ENCODE data around the gene KCNN4.
"Not testable (repeated sequence)": the region's sequence is repeated elsewhere in the genome, so short reads cannot be mapped to it uniquely, and the experiment has no call there.

The KCNN4 gene

DNA sequence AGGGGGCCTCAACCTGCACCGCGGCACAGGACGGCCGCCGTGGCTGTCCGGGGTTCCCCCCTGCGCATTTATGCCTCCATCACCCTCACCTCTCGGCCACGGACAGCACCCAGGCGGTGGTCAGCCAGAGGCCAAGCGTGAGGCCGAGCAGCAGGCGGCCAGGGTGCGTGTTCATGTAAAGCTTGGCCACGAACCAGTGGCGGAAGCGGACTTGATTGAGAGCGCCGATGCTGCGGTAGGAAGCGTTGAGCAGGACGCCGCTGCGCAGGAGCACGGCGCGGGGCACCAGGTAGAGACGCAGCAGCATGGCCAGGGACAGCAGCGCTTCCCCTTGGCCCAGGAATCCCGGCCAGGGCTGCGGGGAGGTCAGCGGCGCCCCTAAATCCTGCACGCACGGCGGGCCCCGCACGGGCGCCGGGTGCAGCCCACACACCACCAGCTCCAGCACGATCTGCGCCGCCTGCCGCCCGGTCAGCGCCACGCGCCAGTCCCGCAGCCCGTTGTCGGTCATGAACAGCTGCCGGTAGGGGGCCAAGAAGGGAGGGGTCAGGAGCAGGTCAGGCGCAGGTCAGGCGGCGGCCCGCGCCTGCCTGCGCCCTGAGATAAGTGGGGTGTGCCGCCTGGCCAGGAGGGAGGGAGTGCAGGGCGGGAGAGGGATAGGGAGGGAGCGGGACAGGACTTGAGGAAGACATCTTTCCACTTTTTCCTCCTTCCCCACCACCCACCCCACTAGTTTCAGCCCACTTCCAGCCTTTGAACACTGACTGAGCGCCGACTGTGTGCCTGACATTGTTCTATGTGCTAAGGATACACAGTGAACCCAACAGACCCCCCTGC lies 6.5 kb downstream of the KCNN4 start:
- DNase-seq: no peak

DNA sequence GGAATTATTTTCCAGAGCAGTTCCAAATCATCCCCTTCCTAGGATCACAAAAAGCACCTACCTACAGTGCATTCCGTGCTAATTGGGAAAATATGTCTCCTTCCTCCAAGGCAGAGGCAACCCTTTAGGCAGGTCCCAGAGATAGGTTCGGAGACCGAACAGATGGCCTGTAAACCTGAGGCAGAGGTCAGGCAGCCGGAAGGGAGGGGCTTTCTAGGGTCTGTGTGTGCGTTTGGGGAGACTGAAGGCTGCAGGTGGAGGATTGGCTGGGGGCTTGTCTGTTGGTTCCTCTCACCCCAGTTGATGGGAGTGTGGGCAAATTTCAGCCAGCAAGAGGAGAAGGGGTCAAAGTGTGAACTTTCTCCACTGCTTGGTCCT lies 7.1 kb downstream of the KCNN4 start:
- no peak for DNase-seq

DNA sequence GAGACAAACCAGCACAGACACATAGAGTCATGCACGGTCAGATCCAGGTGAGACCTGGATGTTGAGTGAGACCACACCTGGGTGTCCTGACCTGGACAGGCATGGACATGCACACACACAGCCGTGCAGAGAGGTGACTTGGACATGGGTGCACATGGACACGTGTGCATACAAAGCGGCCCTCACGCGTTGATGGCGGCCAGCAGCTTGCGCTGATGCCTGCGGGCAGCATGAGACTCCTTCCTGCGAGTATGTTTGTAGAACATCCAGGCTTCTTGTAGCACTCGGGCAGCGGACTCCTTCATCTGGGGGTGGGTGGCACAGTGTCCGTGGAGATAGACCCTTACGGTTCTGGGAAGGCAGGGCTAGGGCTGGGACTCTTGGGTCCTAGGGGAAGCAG lies 11.5 kb downstream of the KCNN4 start:
- DNase-seq: no peak

DNA sequence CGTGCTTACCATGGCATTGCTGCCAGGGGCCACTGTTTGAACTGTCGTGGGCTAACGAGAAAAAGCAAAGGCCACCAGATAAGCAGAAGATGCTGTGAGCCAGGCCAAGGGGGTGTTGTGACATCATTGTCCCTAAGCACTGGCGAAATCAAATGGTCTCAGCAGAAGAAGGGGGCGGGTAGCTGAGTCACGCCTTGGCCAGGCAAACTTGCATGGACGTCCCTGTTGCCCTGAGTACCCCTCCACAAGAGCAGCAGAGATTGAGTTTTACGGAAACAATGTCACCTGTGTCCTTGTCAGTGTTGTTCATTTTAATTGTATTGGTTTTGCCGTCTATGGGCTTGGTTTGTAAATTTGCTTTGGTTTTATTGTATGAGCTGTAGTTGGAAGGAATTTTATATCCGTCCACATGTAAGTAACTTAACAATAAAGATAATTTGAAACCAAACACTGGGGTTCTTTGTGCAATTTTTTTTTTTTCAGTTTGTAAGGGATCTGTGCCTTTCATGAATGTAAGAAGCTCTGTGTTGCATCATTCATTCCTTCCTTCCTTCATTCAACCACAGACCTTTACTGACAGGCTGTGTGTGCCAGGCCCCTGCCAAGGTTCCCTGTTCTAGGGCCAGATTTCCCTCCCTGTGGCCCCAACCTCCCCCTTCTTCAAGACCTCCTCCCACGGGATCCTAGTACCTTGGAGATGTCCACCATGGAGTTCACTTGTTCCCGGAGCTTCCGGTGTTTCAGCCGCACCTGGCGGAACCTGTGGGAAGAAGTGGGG lies 12.3 kb downstream of the KCNN4 start:
- no peak for DNase-seq

DNA sequence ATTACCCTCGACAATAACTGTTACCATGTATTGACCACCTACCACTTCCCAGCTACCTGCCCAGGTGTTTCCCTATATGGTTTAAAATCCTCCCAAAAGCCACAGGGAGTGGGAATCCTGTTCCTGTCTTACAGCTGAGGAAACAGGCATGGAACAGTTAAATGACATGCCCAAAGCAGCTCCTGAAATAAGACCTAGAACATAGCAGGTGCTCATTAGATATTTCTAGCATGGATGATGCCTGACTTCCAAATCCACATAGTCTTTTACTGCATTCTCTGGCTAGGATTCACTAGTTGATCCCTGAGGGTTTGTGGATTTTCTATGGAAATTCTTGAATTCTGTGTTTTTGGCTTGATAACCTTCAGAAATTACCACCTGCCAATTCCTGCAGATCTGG lies 13.0 kb downstream of the KCNN4 start:
- DNase-seq: no peak

DNA sequence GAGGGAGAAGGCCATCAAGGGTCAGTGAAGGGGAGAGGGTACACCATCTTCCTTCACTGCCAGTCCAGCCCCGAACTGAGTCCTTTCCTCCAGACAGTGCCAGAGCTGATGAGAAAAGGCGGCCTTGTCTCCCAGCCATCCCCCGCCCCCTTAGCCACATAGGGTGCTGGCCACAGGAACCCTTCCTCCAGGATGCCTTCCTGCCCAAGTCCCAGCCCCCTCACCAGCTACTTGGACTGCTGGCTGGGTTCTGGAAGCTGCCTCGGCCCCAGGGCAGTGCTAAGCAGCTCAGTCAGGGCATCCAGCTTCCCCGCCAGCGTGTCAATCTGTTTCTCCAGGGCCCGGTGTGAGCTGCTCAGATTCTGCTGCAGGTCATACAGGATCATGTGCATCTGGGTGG lies 13.5 kb downstream of the KCNN4 start:
- no peak for DNase-seq

DNA sequence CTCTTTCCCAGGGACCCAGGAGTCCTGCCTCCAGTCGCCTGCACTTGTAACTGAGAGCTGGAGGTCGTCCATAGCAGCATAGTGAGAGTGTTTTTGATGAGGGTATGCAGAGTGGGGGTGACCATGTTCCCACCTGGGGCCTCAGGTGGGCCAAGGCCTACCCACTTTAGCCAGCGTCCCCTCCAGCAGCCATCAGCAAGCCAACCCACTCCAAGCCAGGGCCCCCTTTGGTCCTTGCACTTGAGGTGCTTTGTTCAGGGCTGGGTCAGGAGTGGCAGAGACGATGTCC lies 14.1 kb downstream of the KCNN4 start:
- no peak for DNase-seq

DNA sequence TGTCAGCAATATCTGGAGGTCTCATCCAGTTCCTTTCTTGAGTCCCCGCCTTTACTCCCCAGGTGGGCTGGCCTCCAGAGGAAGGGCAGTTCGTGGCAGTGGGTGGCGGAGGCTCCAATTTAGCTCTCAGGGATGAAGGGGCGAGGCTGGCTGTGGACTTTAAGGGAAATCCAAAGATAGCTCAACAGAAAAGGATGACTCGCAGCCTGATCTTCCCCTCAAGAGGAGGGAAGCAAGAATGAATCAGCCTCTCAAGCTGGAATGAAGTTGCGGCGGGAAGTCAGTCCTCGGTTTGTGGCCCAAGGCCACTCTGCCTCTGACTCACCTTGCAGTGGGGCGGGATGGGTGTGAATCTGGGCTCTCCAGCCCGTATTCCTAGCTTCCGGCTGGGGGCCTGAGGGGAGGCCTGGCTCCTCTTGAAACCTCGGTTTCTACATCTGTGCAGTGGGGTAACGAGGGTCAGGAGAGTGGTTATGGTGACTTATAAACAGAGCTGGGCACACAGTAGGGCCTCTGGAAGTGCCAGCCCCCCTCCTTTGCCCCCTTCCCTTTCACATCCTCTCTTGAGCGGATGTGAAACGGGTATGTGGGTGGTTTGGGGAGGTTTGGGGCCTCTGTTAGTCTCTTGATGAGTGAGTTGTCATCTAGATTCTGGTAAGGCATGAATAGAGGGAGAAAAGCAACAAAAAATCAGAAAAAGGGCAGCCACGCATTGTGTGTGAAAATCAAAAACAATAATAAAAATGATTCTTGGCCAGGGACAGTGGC lies 15.5 kb downstream of the KCNN4 start:
- peak; percentile 78 for DNase-seq

DNA sequence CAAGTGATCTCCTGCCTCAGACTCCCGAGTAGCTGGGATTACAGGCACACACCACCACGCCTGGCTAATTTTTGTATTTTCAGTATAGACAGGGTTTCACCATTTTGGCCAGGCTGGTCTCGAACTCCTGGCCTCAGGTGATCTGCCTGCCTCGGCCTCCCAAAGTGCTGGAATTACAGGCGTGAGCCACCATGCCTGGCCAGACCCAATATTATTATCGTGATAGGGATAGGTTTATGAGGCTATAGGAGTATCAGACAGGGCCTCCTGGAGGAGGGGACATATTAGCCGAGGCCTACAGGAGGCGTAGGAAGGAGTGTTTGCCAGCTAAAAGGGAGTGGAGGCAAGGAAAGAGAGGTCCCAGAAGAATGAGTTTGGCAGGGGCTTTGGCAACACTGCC lies 16.1 kb downstream of the KCNN4 start:
- DNase-seq: not testable (repeated sequence)

DNA sequence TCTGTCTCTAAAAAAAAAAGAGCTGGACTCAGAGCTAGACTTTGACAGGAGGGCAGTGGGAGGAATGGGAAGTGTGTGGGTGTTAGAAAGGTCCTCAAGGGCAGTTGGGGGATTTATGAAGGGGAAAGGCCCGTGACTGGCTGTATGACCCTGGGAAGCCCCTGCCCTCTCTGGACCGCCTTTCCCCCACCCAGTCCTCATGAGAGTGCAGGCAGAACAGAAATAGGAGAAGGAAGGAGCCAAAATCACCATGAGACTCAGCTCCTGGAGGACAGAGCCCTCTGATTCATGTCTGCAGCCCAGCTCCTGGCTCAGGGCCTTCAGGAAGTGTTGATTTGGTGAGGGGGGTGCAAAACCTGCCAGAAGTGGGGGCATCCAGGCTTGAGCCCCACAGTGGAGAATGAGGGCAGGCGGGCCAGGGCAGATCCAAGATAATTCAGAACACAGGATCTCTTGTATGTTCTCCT lies 17.3 kb downstream of the KCNN4 start:
- no peak for DNase-seq

DNA sequence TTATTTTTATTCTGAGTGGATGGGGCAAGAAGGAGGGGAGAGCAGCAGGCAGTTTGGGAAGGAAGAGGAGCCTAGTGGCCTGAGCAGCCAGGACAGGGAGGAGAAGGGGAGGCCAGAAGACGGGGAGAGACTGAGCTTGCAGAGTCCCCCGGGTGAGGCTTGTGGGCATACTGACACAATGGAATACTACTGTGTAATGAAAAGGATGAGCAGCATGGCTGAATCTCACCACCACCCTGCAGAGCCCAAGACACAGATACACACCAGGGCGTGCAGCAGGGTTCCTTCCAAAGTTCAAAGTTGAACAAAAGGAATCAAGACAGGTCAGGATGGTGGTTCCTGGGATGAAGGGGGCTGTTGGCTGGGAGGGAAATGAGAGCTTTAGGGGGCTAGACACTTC lies 18.0 kb downstream of the KCNN4 start:
- no peak for DNase-seq

DNA sequence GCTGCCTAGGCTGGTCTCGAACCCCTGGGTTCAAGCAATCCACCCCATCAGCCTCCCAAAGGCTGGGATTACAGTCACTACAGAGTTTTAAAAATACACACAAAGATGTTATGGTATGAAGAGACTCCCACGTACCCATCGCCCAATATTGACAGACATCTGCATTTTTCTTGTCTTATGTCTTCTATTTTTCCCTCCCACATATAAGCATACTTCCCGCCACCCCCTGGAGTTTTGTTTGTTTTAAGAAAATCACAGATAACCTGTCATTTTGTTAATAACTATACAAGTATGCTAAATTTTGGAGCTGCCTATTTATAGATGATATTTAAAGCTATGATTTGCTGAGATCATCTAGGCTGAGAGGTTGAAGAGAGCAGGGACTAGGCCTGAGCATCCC lies 19.8 kb downstream of the KCNN4 start:
- no peak for DNase-seq

DNA sequence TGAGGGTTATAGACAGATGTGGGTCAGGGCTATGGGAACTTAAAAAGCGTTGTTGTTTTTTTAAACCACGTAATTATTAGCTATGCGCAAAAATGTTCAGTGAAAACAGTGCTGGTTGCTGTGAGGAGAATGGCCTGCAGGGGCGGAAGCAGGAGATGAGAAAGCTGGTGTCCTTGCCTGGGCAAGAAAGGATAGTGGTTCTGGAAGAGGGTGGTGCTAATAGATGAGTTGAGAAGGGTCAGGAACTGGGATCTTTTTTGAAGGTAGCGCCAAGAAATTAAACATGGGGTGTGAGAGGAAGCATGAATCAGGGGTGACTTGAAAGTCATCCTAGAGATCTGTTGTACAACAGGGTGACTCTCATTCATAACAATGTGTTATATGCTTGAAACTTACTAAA lies 21.3 kb downstream of the KCNN4 start:
- DNase-seq: no peak

DNA sequence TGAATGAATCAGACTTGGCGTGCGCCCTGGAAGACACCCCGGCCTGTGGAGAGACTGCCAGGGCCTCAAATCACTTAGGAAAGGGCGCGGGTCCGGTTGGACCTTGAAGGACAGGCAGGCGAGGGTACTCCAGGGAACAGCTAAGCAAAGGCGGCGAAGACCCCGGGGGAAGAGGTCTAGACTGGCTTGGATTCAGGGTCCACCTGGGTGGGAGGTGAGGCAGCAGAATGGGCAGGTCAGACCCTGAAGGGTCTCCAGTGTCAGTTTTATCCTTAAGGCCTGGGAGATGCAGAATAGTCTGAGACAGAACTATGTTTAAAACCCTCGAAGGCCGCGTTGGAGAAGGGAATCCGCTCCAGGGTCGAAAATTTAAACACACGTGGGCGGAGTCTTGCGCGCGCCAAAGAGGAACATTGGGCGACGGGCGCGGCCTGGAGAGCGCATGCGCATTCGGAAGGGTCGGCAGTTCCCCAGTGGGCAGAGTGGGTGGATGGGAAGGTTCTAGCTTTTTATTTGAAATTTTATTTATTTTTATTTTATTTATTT lies 25.4 kb downstream of the KCNN4 start:
- DNase-seq: peak; percentile 77

DNA sequence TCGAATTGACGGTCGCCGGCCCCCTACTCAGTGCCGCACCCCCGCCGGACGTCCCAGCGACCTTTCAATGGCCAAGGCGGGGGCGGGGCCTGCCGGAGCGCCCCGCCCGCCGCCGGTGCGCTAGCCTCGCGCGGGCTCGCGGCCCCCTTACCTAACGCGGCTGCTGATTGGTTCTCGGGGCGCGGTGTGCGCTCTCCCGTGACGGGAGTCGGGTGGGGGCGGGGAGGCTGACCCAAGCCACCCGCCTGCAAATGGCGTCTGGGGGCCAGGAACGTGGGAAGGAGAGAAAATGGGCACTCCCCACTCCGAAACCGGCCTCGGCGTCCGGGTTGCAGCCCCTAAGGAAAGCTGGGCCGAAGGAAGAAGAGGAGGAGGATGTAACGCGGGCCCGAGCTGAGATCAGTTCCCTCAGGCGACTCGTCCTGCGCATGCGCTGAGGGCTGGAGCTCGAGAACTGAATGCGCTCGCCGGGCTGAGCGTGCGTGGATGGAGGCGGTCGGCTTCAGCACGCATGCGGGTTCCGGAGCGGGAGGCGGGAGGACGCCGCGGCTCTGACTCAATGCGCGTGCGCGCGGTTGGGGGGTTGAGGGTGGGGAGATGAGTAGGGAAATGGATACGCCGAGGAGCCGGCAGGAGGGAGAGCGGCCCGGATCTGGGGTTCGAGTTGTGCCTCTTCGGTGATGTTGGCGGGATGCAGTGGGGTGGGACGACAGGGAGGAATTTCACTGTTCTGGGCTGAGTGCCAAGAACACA lies 26.1 kb downstream of the KCNN4 start, which contains the start of gene SMG9:
TSS of gene SMG9 (minus strand) at position 460 of the 753 bp plus-strand sequence. CDS start 4,221 bp downstream, outside the sequence.
- peak; percentile 98 for DNase-seq

DNA sequence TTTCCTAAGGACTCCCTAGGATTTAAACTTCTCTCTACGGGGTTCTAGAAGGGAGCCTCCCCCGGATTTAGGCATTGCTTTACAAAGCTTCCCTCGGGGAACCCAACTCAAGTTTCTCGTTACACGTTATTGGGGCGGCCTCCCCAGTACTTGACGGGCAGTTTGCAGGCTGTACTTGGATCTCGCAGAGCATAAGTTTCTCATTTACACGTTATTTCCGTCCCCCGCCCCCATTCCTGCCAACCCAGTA lies 26.6 kb downstream of the KCNN4 start:
- no peak for DNase-seq

DNA sequence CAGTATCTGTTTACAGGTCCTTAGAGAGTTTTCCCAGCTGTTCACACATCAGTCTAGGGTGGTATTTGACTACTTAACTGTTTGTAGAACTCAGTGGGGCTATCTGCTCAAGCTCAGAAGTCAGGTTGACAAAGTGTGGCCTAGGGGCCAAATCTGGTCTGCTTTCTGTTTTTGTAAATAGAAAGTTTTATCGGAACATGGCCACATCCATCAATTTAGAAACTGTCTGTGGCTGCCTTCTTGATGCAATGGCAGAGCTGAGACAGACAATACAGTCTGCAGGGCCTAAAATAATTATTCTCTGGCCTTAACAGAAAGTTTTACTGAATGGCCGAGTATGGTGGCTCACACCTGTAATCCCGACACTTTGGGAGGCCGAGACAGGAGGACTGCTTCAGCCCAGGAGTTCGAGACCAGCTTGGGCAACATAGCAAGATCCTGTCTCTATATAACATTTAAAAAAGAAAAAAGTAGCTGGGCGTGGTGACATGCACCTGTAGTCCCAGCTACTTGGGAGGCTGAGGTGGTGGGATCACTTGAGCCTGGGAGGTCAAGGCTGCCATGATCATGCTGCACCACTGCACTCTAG lies 28.4 kb downstream of the KCNN4 start:
- DNase-seq: no peak

DNA sequence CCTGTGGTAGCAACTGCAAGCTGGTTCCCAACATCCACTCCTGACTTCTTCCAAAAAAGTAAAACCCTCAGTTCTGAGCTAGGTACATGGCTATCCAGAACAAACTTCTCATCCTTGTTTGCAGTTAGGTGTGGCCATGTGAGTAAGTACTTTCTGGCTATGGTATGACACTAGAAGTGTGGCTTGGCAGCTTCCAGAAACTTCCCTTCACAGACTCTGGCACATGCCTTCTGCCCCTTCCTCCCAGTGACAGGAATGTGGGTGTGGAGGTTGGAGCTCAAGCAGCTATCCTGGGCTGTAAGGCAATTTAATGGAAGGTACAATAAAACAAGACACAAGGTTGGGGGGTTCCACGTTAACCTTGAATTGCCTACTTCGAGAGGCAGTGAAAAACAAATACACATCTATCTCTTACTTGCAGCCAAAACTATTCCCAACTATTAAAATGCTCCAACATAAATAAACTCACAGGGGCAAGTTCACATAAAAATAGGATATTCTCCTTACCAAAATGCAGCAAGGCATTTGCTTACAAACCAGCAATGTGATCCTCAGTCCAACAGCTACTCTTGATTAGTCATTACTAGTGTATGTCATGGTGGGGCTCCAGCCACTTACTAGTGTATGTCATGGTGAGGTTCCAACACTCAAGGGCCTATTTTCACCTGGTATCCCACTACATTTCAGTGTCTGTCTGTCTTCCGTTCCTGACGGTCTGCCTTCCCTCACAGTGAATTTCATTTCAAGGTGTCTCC lies 29.1 kb downstream of the KCNN4 start:
- DNase-seq: no peak

DNA sequence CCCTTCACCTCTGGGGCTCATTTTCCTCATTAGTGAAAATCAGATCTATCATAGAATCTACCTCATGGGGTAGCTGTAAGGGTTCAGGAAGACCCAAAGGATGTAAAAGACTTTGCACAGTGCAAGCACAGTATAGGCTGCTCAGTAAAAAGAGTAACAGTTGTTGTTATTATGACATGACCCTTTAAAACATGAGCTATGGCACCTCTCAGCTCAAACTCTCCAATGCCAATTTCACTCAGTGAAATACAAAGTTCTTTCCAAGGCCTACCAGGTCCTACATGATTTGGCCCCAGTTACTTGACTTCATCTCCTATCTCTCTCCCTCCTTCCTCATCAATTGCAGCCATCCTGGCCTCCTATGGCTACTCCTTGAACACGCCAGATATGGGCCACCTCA lies 30.9 kb downstream of the KCNN4 start:
- DNase-seq: no peak

DNA sequence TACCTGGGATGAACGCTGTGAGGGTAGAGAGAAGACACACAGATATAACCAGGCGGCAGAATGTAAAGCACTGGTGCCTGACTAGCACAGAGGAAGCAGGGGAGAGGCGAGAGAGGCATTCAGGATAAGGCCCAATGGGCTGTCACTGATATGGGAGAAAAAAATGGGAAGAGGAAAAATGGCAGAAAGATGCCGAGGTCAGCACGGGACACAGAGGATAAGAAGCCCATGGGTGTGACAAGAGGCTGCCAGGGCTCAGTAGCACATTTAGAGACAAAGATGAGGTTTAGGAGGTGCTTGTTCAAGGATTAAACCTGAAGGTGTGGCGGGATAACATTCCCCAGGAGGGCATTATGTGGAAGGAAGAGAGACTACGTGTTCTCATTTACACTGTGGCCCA lies 31.6 kb downstream of the KCNN4 start:
- DNase-seq: no peak

DNA sequence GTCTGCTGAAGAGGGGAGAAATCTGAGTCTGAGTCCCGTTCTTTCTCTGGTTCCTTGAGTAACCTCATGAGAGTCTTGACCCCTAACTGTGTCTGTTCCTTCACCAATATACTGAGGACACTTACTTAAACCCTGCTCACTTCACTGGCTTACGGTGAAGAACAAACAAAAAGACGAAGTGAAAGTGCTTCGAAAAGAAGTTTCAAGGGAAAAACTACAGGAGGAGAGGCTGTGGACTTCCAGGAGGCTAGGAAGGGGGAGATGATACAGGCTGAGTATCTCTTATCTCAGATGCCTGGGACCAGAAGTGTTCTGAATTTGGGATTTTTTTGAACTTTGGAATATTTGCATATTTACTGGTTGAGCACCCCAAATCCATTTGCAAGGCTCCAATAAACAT lies 32.1 kb downstream of the KCNN4 start:
- no peak for DNase-seq

DNA sequence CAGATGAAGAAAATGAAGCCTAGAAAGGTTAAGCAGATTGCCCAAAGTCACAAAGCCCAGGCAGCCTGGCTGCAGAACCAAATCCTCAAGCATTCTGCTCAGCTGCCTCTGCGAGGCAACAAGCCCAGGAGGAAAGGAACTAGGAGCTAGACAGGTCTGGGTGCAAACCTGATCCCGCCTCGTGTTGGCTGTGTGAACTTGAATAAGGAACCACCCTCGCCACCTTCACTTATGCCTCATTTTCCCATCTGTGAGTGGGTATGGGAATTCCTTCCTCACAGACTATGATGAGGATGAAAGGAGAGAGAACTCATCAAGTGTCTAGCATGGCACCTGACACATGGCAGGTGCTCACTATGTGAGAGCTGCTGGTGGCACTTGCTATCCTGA lies 32.6 kb downstream of the KCNN4 start:
- no peak for DNase-seq

Measured in stimulated activated CD4-positive, alpha-beta T cell treated with anti-CD3 and anti-CD28 coated beads, Interleukin-4, amount 100 ng/mL, for 1 hour (primary cell).